HEK293 (cell line): ENCODE results near the gene MOK.
A peak's percentile ranks its signal among the peaks of the same experiment; 100 is the strongest.

Experiments
- CTCF ChIA-PET: fragments of 350-600 bp; formaldehyde crosslinking; extraction: SDS; loops from one replicate; lab custom pipeline; 2021; ENCODE audit warnings: antibody characterized with exemption; lab: Yijun Ruan, JAX
- POLR2A ChIA-PET: fragments of 300-600 bp; formaldehyde crosslinking; extraction: SDS; loops from one replicate; lab custom pipeline; 2020; ENCODE audit warnings: antibody characterized with exemption, inconsistent platforms; lab: Yijun Ruan, JAX
- H3K27ac ChIP-seq: fragments of 200-500 bp; sonication (Bioruptor generic); 2 replicates; pipeline ENCODE4 v1.5.1; 2014; ENCODE audit warnings: low read depth, low read length, control low read depth, inconsistent platforms; ENCODE audit errors: extremely low read depth
- H3K36me3 ChIP-seq, 2 experiments: fragments of 200-500 bp in 1 of 2; sonication (Bioruptor generic) in 1 of 2; 1 replicate in 1 of 2; 2 replicates in 1 of 2; pipeline ENCODE4 v1.5.1; 2014 to 2017; ENCODE audit warnings: inconsistent platforms in 2 of 2, low read length in 2 of 2; ENCODE audit not compliant: control insufficient read depth in 2 of 2, insufficient read depth in 1 of 2
- H3K4me1 ChIP-seq: fragments of 200-500 bp; sonication (Bioruptor generic); 2 replicates; pipeline ENCODE4 v1.5.1; 2014; ENCODE audit warnings: mild to moderate bottlenecking, low read length, inconsistent platforms; ENCODE audit not compliant: control insufficient read depth, insufficient read depth
- H3K4me3 ChIP-seq: 2 replicates; pipeline ENCODE4 v1.5.1; 2011; ENCODE audit warnings: low read depth, mild to moderate bottlenecking, control low read depth, low read length, moderate library complexity
- H3K9me3 ChIP-seq: fragments of 200-500 bp; sonication (Bioruptor generic); 2 replicates; pipeline ENCODE4 v1.5.1; 2014; ENCODE audit warnings: low read depth, low read length, inconsistent platforms; ENCODE audit not compliant: control insufficient read depth, insufficient read depth
- EGR2 ChIP-seq: fragments of 450-650 bp; formaldehyde crosslinking; IDR thresholded peaks from 2 replicates; pipeline ENCODE4 v1.5.1; 2016; ENCODE audit warnings: low read depth, missing biosample characterization, missing genetic modification characterization
- HOXC10 ChIP-seq: sonication (generic); formaldehyde crosslinking; IDR thresholded peaks from 2 replicates; pipeline ENCODE4 v1.8.1; 2023; ENCODE audit warnings: mild to moderate bottlenecking, missing genetic modification reagents
- KLF16 ChIP-seq: fragments of 450-650 bp; formaldehyde crosslinking; IDR thresholded peaks from 2 replicates; pipeline ENCODE4 v1.5.1; 2017; ENCODE audit warnings: missing biosample characterization, missing genetic modification characterization
- OVOL3 ChIP-seq: fragments of 450-650 bp; formaldehyde crosslinking; IDR thresholded peaks from 2 replicates; pipeline ENCODE4 v1.5.1; 2016; ENCODE audit warnings: missing biosample characterization, missing genetic modification characterization
- SP3 ChIP-seq: fragments of 450-650 bp; formaldehyde crosslinking; IDR thresholded peaks from 2 replicates; pipeline ENCODE4 v1.5.1; 2016; ENCODE audit warnings: missing biosample characterization, missing genetic modification characterization
- ZBTB20 ChIP-seq: fragments of 450-650 bp; formaldehyde crosslinking; IDR thresholded peaks from 2 replicates; pipeline ENCODE4 v1.5.1; 2016; ENCODE audit warnings: missing biosample characterization, missing genetic modification characterization
- ZNF114 ChIP-seq: fragments of 450-650 bp; formaldehyde crosslinking; IDR thresholded peaks from 2 replicates; pipeline ENCODE4 v1.5.0; 2017; ENCODE audit warnings: missing biosample characterization, missing genetic modification characterization
- ZNF121 ChIP-seq: fragments of 450-650 bp; formaldehyde crosslinking; IDR thresholded peaks from 2 replicates; pipeline ENCODE4 v1.5.1; 2016; ENCODE audit warnings: missing biosample characterization, missing genetic modification characterization
- ZNF211 ChIP-seq: fragments of 450-650 bp; formaldehyde crosslinking; IDR thresholded peaks from 2 replicates; pipeline ENCODE4 v1.5.1; 2016; ENCODE audit warnings: low read depth, missing biosample characterization, missing genetic modification characterization
- ZNF324 ChIP-seq: fragments of 450-650 bp; formaldehyde crosslinking; IDR thresholded peaks from 2 replicates; pipeline ENCODE4 v1.5.1; 2016; ENCODE audit warnings: missing biosample characterization, missing genetic modification characterization
- ZNF335 ChIP-seq: fragments of 450-650 bp; formaldehyde crosslinking; conservative IDR thresholded peaks from 2 replicates; pipeline ENCODE4 v1.5.1; 2016; ENCODE audit warnings: missing biosample characterization, missing genetic modification characterization
- ZNF423 ChIP-seq: fragments of 450-650 bp; formaldehyde crosslinking; IDR thresholded peaks from 2 replicates; pipeline ENCODE4 v1.5.1; 2016; ENCODE audit warnings: missing biosample characterization, missing genetic modification characterization
- ZNF560 ChIP-seq: fragments of 450-650 bp; formaldehyde crosslinking; IDR thresholded peaks from 2 replicates; pipeline ENCODE4 v1.5.1; 2017; ENCODE audit warnings: missing biosample characterization, missing genetic modification characterization, borderline replicate concordance
- ZNF701 ChIP-seq: fragments of 450-650 bp; formaldehyde crosslinking; IDR thresholded peaks from 2 replicates; pipeline ENCODE4 v1.5.1; 2016; ENCODE audit warnings: missing biosample characterization, missing genetic modification characterization
- ZNF76 ChIP-seq: fragments of 450-650 bp; formaldehyde crosslinking; IDR thresholded peaks from 2 replicates; pipeline ENCODE4; 2016; ENCODE audit warnings: low read depth, missing biosample characterization, missing genetic modification characterization, borderline replicate concordance
- ZNF791 ChIP-seq: fragments of 450-650 bp; formaldehyde crosslinking; IDR thresholded peaks from 2 replicates; pipeline ENCODE4 v1.5.1; 2016; ENCODE audit warnings: missing biosample characterization, missing genetic modification characterization
- ZNF830 ChIP-seq: fragments of 450-650 bp; IDR thresholded peaks from 2 replicates; pipeline ENCODE4 v1.5.0; 2018; ENCODE audit warnings: missing biosample characterization, missing genetic modification characterization, low read depth, mild to moderate bottlenecking, moderate library complexity
- TF ChIP-seq, protein P1 (sequence below): fragments of 450-650 bp; formaldehyde crosslinking; IDR thresholded peaks from 2 replicates; pipeline ENCODE4; 2016; ENCODE audit warnings: missing biosample characterization, missing genetic modification characterization
- TF ChIP-seq, protein P2 (sequence below): fragments of 450-650 bp; formaldehyde crosslinking; IDR thresholded peaks from 2 replicates; pipeline ENCODE4 v1.5.1; 2016; ENCODE audit warnings: missing biosample characterization, missing genetic modification characterization, borderline replicate concordance
- TF ChIP-seq, protein P3 (sequence below): fragments of 450-650 bp; formaldehyde crosslinking; IDR thresholded peaks from 2 replicates; pipeline ENCODE4 v1.5.1; 2016; ENCODE audit warnings: missing biosample characterization, missing genetic modification characterization
- TF ChIP-seq, protein P4 (sequence below): fragments of 450-650 bp; formaldehyde crosslinking; IDR thresholded peaks from 2 replicates; pipeline ENCODE4 v1.5.1; 2016; ENCODE audit warnings: missing biosample characterization, missing genetic modification characterization, borderline replicate concordance

MOK gene

DNA sequence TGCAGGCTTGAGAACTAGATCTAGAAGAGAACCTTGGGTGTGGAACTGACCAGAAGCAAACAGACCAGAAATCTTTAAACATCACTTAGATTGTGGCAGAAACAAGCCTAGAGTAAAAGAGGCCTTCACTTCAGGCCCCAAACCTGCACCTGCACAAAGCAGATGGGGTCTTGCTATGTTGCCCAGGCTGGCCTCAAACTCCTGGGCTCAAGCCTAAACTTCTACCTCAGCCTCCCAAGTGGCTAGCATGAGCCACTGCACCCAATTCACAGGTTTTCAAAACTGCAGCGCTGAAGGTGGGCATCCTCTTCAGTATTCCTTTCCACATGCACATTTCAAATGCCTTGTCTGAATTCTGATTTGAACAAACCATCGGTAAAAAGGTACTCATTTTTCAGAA lies 19.9 kb downstream of the MOK start:
- TF ChIP-seq ZNF121 (tag by site-specific recombination) (peak; percentile 84), ZBTB20 (tag by site-specific recombination) (no peak), OVOL3 (tag by site-specific recombination) (no peak)
- H3K27ac ChIP-seq: no peak overlapping the region
- no peaks in the 10 kb centered on the region for H3K4me1 ChIP-seq
- no peaks in the 10 kb centered on the region for H3K9me3 ChIP-seq
- H3K36me3 ChIP-seq: peaks cover 0 to 5% of the 10 kb centered on the region in 2 experiments; a peak in 2 of 3 replicates
- ChIA-PET POLR2A (interaction anchor here (0.7 kb wide), 1 partner anchor 141 kb away, joined by 3 read pairs; no protein-coding TSS in a partner anchor), CTCF (no interaction called here)
- no peak overlapping the region for H3K4me3 ChIP-seq

DNA sequence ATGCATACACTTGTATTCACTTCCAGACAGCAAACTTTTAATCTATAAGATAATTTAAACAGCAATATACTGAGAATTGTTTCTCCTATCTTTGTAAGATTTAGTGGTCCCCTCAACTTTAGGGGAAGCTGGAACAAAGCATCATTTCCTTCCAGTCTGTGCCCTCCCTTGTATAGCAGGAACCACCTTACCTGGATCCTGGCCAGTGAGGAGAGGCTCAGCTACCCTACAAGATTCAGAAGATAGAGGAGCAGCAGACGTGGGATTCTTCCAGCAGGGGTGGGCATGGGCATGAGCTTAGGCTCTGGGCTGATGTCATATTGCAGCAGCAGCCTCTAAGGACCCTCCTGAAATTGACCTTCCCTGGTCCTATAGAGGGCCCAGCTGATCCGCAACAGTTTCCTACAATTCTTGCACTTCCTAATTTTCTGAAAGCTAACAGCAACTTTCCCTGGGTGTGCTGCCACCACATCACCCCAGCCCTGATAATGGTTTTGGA lies 21.3 kb downstream of the MOK start:
- H3K36me3 ChIP-seq: peaks cover 0 to 9% of the 10 kb centered on the region in 2 experiments; a peak in 2 of 3 replicates
- TF ChIP-seq KLF16 (tag by site-specific recombination) (no peak), ZNF423 (tag by site-specific recombination) (no peak), ZNF830 (tag by site-specific recombination) (no peak), ZNF560 (tag by site-specific recombination) (no peak), ZNF335 (tag by site-specific recombination) (peak; percentile 69), HOXC10 (CRISPR knock-in tag) (no peak), EGR2 (no peak)
- TF ChIP-seq, protein P1, sequence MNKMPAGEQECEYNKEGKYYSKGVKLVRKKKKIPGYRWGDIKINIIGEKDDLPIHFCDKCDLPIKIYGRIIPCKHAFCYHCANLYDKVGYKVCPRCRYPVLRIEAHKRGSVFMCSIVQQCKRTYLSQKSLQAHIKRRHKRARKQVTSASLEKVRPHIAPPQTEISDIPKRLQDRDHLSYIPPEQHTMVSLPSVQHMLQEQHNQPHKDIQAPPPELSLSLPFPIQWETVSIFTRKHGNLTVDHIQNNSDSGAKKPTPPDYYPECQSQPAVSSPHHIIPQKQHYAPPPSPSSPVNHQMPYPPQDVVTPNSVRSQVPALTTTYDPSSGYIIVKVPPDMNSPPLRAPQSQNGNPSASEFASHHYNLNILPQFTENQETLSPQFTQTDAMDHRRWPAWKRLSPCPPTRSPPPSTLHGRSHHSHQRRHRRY (tag by site-specific recombination): no peak
- TF ChIP-seq, protein P2, sequence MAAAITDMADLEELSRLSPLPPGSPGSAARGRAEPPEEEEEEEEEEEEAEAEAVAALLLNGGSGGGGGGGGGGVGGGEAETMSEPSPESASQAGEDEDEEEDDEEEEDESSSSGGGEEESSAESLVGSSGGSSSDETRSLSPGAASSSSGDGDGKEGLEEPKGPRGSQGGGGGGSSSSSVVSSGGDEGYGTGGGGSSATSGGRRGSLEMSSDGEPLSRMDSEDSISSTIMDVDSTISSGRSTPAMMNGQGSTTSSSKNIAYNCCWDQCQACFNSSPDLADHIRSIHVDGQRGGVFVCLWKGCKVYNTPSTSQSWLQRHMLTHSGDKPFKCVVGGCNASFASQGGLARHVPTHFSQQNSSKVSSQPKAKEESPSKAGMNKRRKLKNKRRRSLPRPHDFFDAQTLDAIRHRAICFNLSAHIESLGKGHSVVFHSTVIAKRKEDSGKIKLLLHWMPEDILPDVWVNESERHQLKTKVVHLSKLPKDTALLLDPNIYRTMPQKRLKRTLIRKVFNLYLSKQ (tag by site-specific recombination): no peak
- TF ChIP-seq, protein P3, sequence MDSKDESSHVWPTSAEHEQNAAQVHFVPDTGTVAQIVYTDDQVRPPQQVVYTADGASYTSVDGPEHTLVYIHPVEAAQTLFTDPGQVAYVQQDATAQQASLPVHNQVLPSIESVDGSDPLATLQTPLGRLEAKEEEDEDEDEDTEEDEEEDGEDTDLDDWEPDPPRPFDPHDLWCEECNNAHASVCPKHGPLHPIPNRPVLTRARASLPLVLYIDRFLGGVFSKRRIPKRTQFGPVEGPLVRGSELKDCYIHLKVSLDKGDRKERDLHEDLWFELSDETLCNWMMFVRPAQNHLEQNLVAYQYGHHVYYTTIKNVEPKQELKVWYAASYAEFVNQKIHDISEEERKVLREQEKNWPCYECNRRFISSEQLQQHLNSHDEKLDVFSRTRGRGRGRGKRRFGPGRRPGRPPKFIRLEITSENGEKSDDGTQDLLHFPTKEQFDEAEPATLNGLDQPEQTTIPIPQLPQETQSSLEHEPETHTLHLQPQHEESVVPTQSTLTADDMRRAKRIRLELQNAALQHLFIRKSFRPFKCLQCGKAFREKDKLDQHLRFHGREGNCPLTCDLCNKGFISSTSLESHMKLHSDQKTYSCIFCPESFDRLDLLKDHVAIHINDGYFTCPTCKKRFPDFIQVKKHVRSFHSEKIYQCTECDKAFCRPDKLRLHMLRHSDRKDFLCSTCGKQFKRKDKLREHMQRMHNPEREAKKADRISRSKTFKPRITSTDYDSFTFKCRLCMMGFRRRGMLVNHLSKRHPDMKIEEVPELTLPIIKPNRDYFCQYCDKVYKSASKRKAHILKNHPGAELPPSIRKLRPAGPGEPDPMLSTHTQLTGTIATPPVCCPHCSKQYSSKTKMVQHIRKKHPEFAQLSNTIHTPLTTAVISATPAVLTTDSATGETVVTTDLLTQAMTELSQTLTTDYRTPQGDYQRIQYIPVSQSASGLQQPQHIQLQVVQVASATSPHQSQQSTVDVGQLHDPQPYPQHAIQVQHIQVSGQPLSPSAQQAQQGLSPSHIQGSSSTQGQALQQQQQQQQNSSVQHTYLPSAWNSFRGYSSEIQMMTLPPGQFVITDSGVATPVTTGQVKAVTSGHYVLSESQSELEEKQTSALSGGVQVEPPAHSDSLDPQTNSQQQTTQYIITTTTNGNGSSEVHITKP (tag by site-specific recombination): peak; percentile 51; the same call in 1 of the 2 replicates
- no peak overlapping the region for H3K27ac ChIP-seq
- H3K4me1 ChIP-seq: no peaks in the 10 kb centered on the region
- no peaks in the 10 kb centered on the region for H3K9me3 ChIP-seq
- ChIA-PET CTCF (interaction anchor here (0.6 to 1.4 kb wide), 3 partner anchors 12 to 569 kb away, joined by 3 to 4 read pairs (median 3); no protein-coding TSS in a partner anchor), POLR2A (interaction anchor here (0.6 kb wide), 1 partner anchor 22 kb away, joined by 5 read pairs; no protein-coding TSS in a partner anchor)
- H3K4me3 ChIP-seq: no peak overlapping the region

DNA sequence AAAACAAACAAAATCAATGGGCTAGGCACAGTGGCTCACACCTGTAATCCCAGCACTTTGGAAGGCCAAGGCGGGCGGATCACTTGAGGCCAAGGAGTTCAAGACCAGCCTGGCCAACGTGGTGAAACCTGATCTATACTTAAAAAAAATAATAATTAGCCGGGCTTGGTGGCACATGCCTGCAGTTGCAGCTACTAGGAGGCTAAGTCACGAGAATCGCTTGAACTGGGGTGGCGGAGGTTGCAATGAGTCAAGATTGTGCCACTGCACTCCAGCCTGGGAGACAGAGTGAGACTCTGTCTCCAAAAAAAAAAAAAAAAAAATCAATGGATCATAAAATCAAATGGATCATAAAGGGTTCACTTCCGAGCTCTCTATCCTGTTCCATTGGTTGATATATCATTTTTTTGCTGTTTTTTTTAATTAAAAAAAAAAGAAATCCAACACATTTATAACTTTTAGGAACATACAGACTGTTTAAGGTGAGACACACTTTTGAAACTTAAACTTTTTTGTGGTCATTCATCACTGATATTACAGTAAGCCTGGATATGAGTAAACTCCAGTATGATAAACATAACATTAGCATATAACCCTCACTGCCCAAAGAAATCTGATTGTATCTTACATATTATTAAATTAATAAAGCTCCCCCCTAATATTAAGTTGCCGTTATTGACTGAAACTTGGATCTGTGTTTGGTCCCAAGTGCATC lies 22.1 kb downstream of the MOK start:
- POLR2A ChIA-PET: interaction anchor here (0.6 kb wide), 1 partner anchor 23 kb away, joined by 5 read pairs; no protein-coding TSS in a partner anchor
- Histone ChIP-seq H3K4me3 (no peak overlapping the region), H3K36me3 (peaks cover 0 to 9% of the 10 kb centered on the region in 2 experiments; a peak in 2 of 3 replicates), H3K27ac (no peak overlapping the region), H3K9me3 (no peaks in the 10 kb centered on the region), H3K4me1 (no peaks in the 10 kb centered on the region)
- CTCF ChIA-PET: interaction anchor here (0.7 to 1.4 kb wide), 3 partner anchors 11 to 31 kb away, joined by 3 to 8 read pairs (median 4); no protein-coding TSS in a partner anchor
- TF ChIP-seq ZNF114 (tag by site-specific recombination): no peak
- TF ChIP-seq ZNF701 (tag by site-specific recombination): no peak
- no peak for TF ChIP-seq ZNF324 (tag by site-specific recombination)
- TF ChIP-seq, protein P4, sequence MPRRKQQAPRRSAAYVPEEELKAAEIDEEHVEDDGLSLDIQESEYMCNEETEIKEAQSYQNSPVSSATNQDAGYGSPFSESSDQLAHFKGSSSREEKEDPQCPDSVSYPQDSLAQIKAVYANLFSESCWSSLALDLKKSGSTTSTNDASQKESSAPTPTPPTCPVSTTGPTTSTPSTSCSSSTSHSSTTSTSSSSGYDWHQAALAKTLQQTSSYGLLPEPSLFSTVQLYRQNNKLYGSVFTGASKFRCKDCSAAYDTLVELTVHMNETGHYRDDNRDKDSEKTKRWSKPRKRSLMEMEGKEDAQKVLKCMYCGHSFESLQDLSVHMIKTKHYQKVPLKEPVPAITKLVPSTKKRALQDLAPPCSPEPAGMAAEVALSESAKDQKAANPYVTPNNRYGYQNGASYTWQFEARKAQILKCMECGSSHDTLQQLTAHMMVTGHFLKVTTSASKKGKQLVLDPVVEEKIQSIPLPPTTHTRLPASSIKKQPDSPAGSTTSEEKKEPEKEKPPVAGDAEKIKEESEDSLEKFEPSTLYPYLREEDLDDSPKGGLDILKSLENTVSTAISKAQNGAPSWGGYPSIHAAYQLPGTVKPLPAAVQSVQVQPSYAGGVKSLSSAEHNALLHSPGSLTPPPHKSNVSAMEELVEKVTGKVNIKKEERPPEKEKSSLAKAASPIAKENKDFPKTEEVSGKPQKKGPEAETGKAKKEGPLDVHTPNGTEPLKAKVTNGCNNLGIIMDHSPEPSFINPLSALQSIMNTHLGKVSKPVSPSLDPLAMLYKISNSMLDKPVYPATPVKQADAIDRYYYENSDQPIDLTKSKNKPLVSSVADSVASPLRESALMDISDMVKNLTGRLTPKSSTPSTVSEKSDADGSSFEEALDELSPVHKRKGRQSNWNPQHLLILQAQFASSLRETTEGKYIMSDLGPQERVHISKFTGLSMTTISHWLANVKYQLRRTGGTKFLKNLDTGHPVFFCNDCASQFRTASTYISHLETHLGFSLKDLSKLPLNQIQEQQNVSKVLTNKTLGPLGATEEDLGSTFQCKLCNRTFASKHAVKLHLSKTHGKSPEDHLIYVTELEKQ: no peak
- no peak for TF ChIP-seq ZNF211 (tag by site-specific recombination)
- TF ChIP-seq SP3 (tag by site-specific recombination): no peak
- TF ChIP-seq ZNF791 (tag by site-specific recombination): no peak
- no peak for TF ChIP-seq ZNF76 (tag by site-specific recombination)
